Measurements from ENCODE around the gene NR6A1. TPM values are rescaled to one million over a fixed set of nuclear protein-coding genes. Genes with fewer than 3 reads are reported as not detected.

Gene NR6A1
- total RNA-seq, 1 experiment from 2014 or later: 0.77 TPM

DNA sequence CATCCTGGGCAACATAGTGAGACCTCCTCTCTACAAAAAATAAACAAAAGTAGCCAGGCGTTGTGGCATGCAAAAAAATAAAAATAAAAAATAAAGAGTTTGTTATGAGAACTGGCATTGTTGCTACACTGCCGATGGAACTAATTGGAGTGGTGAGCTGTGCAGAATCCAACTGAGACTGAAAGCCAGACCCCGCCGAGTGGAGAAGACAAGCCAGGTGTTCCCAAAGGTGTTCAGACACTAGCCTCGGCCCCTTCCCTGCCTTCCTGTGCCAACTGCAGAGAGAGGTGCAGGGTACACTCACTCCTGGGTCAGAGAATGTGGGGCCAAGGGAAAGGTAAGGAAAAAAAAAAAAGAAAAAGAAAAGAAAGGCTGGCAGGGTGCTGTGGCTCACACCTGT is 44.5 kb upstream of the NR6A1 start:
- peaks cover 38% of the 10 kb centered on the region for H3K4me1 ChIP-seq (ENCODE audit: insufficient read depth, low read length)
- ChIA-PET CTCF (no interaction called here), POLR2A (ENCODE audit: unreplicated experiment) (no interaction called here)
- BruUV-seq (replicated peaks): no TSS peak
- H3K9ac ChIP-seq (ENCODE audit: low read length): no peak overlapping the region
- H4K20me1 ChIP-seq (ENCODE audit: low read length): no peaks in the 10 kb centered on the region
- H3K9me3 ChIP-seq (ENCODE audit: low read length): no peaks in the 10 kb centered on the region
- no peaks in the 10 kb centered on the region for H3K9me2 ChIP-seq (replicated peaks; ENCODE audit: low read length)
- no peaks in the 10 kb centered on the region for H3K36me3 ChIP-seq (ENCODE audit: low read depth, low read length)
- H3K79me2 ChIP-seq (ENCODE audit: low read length): no peaks in the 10 kb centered on the region
- no peak overlapping the region for H3K4me2 ChIP-seq (ENCODE audit: low read length)
- no peak overlapping the region for H3K27ac ChIP-seq (ENCODE audit: low read length)
- no peaks in the 10 kb centered on the region for H3K27me3 ChIP-seq (ENCODE audit: low read length)
- TF ChIP-seq EZH2phosphoT487 (IDR thresholded peaks at IDR 0.05; ENCODE audit: borderline replicate concordance, low read length) (no peak), EZH2 (IDR thresholded peaks at IDR 0.05; ENCODE audit: low read length, unreplicated experiment) (no peak)
- TF ChIP-seq, protein P1, sequence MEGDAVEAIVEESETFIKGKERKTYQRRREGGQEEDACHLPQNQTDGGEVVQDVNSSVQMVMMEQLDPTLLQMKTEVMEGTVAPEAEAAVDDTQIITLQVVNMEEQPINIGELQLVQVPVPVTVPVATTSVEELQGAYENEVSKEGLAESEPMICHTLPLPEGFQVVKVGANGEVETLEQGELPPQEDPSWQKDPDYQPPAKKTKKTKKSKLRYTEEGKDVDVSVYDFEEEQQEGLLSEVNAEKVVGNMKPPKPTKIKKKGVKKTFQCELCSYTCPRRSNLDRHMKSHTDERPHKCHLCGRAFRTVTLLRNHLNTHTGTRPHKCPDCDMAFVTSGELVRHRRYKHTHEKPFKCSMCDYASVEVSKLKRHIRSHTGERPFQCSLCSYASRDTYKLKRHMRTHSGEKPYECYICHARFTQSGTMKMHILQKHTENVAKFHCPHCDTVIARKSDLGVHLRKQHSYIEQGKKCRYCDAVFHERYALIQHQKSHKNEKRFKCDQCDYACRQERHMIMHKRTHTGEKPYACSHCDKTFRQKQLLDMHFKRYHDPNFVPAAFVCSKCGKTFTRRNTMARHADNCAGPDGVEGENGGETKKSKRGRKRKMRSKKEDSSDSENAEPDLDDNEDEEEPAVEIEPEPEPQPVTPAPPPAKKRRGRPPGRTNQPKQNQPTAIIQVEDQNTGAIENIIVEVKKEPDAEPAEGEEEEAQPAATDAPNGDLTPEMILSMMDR (conservative IDR thresholded peaks at IDR 0.05; ENCODE audit: low read depth, low read length): no peak
- ATAC-seq (no peak), DNase-seq (no peak)
- no peaks in the 10 kb centered on the region for H3F3A ChIP-seq (ENCODE audit: low read length, unreplicated experiment)
- intact Hi-C loops (cut with micrococcal nuclease): no loop called here
- H3K4me3 ChIP-seq (ENCODE audit: low read length): no peak overlapping the region
- H2AFZ ChIP-seq (ENCODE audit: low read length): no peak overlapping the region

GRCh38 chr9:124814164-124814535 is 43.0 kb upstream of the NR6A1 start:
- Histone ChIP-seq H3K4me1 (ENCODE audit: insufficient read depth, low read length) (peaks cover 41% of the 10 kb centered on the region), H3K9me3 (ENCODE audit: low read length) (no peaks in the 10 kb centered on the region), H3K27me3 (ENCODE audit: low read length) (no peaks in the 10 kb centered on the region), H4K20me1 (ENCODE audit: low read length) (no peaks in the 10 kb centered on the region), H3K9me2 (replicated peaks; ENCODE audit: low read length) (no peaks in the 10 kb centered on the region), H3F3A (ENCODE audit: low read length, unreplicated experiment) (no peaks in the 10 kb centered on the region), H3K79me2 (ENCODE audit: low read length) (no peaks in the 10 kb centered on the region), H3K27ac (ENCODE audit: low read length) (no peak overlapping the region), H2AFZ (ENCODE audit: low read length) (no peak overlapping the region), H3K36me3 (ENCODE audit: low read depth, low read length) (no peaks in the 10 kb centered on the region), H3K4me2 (ENCODE audit: low read length) (no peak overlapping the region), H3K4me3 (ENCODE audit: low read length) (no peak overlapping the region), H3K9ac (ENCODE audit: low read length) (no peak overlapping the region)
- CTCF ChIA-PET: no interaction called here
- ATAC-seq: no peak
- POLR2A ChIA-PET (ENCODE audit: unreplicated experiment): no interaction called here
- BruUV-seq (replicated peaks): no TSS peak
- no peak for DNase-seq
- intact Hi-C loops (cut with micrococcal nuclease): no loop called here
- TF ChIP-seq, protein P1 (conservative IDR thresholded peaks at IDR 0.05; ENCODE audit: low read depth, low read length): no peak
- TF ChIP-seq EZH2 (IDR thresholded peaks at IDR 0.05; ENCODE audit: low read length, unreplicated experiment): no peak

DNA sequence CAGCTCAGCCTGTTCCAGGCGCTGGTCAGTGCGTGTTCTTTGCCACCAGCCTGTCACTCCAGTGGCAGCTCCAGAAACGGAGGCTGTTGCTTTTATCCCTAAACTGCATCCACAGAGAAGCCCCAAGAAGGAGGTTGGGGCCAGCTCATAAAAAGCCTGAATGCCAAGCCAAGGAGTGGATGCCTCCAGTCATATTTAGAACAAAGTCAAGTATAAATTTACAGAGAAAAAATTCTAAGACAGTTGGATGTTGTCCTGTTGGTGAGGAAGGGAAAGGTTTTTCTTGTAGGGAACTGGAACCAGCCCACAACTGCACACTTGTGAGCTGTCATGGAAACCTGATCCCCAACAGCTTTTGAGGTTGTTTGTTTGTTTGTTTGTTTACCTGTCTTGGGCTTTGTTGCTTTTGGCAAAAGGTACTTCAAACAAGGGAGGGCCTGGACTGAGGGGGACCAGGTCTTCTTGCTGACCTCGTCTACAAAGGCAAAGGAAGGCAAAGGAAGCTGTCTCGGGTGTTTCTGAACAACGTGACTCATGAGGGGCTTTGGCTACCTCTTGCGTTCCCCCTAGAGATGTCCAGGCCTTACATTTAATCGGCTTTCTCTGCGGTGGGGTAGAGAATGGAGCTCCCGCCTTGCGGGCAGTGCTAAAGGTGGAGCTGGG is 42.5 kb upstream of the NR6A1 start:
- ATAC-seq (no peak), DNase-seq (no peak)
- H4K20me1 ChIP-seq (ENCODE audit: low read length): no peaks in the 10 kb centered on the region
- no peaks in the 10 kb centered on the region for H3K9me2 ChIP-seq (replicated peaks; ENCODE audit: low read length)
- H2AFZ ChIP-seq (ENCODE audit: low read length): no peak overlapping the region
- intact Hi-C loops (cut with micrococcal nuclease): no loop called here
- TF ChIP-seq, protein P1 (conservative IDR thresholded peaks at IDR 0.05; ENCODE audit: low read depth, low read length): no peak
- TF ChIP-seq EZH2phosphoT487 (IDR thresholded peaks at IDR 0.05; ENCODE audit: borderline replicate concordance, low read length) (no peak), EZH2 (IDR thresholded peaks at IDR 0.05; ENCODE audit: low read length, unreplicated experiment) (no peak)
- POLR2A ChIA-PET (ENCODE audit: unreplicated experiment): no interaction called here
- H3K27ac ChIP-seq (ENCODE audit: low read length): no peak overlapping the region; the same call in 1 of the 2 replicates
- H3K27me3 ChIP-seq (ENCODE audit: low read length): no peaks in the 10 kb centered on the region
- peaks cover 36% of the 10 kb centered on the region for H3K4me1 ChIP-seq (ENCODE audit: insufficient read depth, low read length)
- H3K79me2 ChIP-seq (ENCODE audit: low read length): no peaks in the 10 kb centered on the region
- no peaks in the 10 kb centered on the region for H3F3A ChIP-seq (ENCODE audit: low read length, unreplicated experiment)
- H3K9me3 ChIP-seq (ENCODE audit: low read length): no peaks in the 10 kb centered on the region
- CTCF ChIA-PET: no interaction called here
- H3K4me2 ChIP-seq (ENCODE audit: low read length): no peak overlapping the region
- H3K36me3 ChIP-seq (ENCODE audit: low read depth, low read length): no peaks in the 10 kb centered on the region
- no TSS peak for BruUV-seq (replicated peaks)
- H3K4me3 ChIP-seq (ENCODE audit: low read length): no peak overlapping the region
- no peak overlapping the region for H3K9ac ChIP-seq (ENCODE audit: low read length)
